ENCODE results near the gene URI1. TPM values are rescaled to one million over a fixed set of nuclear protein-coding genes. Genes with fewer than 3 reads are reported as not detected.

Gene URI1
- total RNA-seq, 6 experiments from 2014 or later: 18.8 to 29.4 (median 22.2) TPM

DNA sequence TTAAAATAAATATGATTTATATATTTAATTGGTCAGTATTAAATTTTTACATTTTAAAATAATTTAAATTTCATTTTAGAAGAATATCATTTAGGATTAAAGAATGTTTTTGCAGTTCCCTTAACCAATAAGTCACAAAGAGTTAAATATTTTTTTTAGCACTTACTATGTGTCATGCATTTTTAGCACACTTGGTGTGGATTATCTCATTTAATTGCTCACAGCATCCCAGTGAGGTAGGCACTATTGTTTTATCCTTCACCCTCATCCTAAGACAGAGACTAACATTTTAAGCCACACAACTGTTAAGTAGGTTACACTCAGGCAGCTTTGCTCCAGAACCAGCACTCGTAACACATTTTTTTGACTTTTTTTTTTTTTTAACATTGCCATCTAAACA is 78.2 kb downstream of the URI1 start:
- 83% methylated on average over 1 of the region's 1 CpG for WGBS (ENCODE audit: insufficient coverage, low coverage, low lambda C conversion rate, missing lambda C conversion rate)
- TF ChIP-seq, protein P1, sequence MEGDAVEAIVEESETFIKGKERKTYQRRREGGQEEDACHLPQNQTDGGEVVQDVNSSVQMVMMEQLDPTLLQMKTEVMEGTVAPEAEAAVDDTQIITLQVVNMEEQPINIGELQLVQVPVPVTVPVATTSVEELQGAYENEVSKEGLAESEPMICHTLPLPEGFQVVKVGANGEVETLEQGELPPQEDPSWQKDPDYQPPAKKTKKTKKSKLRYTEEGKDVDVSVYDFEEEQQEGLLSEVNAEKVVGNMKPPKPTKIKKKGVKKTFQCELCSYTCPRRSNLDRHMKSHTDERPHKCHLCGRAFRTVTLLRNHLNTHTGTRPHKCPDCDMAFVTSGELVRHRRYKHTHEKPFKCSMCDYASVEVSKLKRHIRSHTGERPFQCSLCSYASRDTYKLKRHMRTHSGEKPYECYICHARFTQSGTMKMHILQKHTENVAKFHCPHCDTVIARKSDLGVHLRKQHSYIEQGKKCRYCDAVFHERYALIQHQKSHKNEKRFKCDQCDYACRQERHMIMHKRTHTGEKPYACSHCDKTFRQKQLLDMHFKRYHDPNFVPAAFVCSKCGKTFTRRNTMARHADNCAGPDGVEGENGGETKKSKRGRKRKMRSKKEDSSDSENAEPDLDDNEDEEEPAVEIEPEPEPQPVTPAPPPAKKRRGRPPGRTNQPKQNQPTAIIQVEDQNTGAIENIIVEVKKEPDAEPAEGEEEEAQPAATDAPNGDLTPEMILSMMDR (IDR thresholded peaks at IDR 0.05): no peak
- TF ChIP-seq POLR2A (IDR thresholded peaks at IDR 0.05): no peak
- H3K4me3 ChIP-seq: no peak overlapping the region
- H3K27me3 ChIP-seq: no peaks in the 10 kb centered on the region
- no peak for DNase-seq
- no peak for ATAC-seq
- H3K4me1 ChIP-seq: no peaks in the 10 kb centered on the region
- no peak overlapping the region for H3K27ac ChIP-seq
- peaks cover 0 to under 1% (median 0%) of the 10 kb centered on the region in 4 donors for H3K36me3 ChIP-seq
- intact Hi-C loops (cut with DNase I): no loop called here
- no peaks in the 10 kb centered on the region for H3K9me3 ChIP-seq

DNA sequence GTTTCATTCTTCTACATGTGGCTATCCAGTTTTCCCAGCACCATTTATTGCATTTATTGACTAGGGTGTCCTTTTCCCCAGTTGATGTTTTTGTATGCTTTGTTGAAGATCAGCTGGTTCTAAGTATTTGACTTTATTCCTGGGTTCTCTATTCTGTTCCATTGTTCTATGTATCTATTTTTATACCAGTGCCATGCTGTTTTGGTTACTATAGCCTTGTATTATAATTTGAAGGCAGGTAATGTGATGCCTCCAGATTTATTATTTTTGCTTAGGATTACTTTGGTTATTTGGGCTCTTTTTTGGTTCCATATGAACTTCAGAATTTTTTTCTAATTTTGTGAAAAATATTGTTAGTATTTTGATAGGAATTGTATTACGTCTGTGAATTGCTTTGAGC is 80.6 kb downstream of the URI1 start:
- DNase-seq: no peak

DNA sequence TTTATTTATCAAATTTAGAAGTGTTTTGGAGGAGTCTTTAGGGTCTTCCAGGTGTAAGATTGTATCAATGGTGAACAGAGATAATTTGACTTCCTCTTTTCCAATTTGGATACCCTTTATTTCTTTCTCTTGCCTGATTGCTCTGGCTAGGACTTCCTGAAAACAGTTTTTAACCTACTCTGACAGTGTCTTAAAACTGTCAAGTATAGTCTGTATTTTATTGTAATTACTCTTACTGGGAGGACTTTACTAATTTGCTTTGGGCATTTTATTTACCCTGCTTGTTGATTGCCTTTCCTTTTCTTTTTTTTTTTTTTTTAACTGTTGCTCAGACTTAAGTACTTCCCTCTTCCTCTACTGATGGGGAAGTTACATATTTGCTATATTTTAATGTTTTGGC is 81.3 kb downstream of the URI1 start:
- Histone ChIP-seq H3K27me3 (no peaks in the 10 kb centered on the region), H3K27ac (no peak overlapping the region), H3K4me1 (no peaks in the 10 kb centered on the region), H3K36me3 (no peaks in the 10 kb centered on the region), H3K9me3 (no peaks in the 10 kb centered on the region), H3K4me3 (no peak overlapping the region)
- intact Hi-C loops (cut with DNase I): no loop called here
- DNase-seq (no peak), ATAC-seq (no peak)
- TF ChIP-seq, protein P1 (IDR thresholded peaks at IDR 0.05): no peak
- TF ChIP-seq POLR2A (IDR thresholded peaks at IDR 0.05): no peak

More for the DNA sequence above, 80.6 kb downstream of the URI1 start:
- intact Hi-C loops (cut with DNase I): no loop called here
- Histone ChIP-seq H3K36me3 (no peaks in the 10 kb centered on the region), H3K4me3 (no peak overlapping the region), H3K27ac (no peak overlapping the region), H3K27me3 (no peaks in the 10 kb centered on the region), H3K4me1 (no peaks in the 10 kb centered on the region), H3K9me3 (no peaks in the 10 kb centered on the region)
- WGBS (ENCODE audit: insufficient coverage, low coverage, low lambda C conversion rate, missing lambda C conversion rate): 100% methylated on average over 1 of the region's 1 CpG
- no peak for TF ChIP-seq POLR2A (IDR thresholded peaks at IDR 0.05)
- TF ChIP-seq, protein P1 (IDR thresholded peaks at IDR 0.05): no peak
- ATAC-seq: no peak

DNA sequence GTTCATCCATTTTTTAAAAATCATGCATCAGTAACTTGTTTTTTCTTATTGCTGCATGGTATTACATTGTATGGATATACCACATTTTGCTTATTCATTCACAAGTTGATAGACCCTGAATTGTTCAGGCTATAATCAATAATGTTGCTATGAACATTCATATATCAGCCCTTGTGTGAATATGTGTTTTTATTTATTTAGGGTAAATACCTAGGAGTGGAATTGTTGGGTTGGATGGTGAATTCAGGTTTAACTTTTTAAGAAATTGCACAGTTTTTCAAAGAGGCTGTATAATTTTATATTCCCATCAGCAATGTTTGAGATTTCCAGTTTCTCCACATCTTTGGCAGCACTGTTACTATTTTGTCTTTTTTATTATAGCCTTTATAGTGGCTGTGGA is 82.1 kb downstream of the URI1 start:
- intact Hi-C loops (cut with DNase I): no loop called here
- ATAC-seq (no peak), DNase-seq (no peak)
- no peak overlapping the region for H3K27ac ChIP-seq
- H3K27me3 ChIP-seq: no peaks in the 10 kb centered on the region
- no peaks in the 10 kb centered on the region for H3K36me3 ChIP-seq
- H3K4me3 ChIP-seq: no peak overlapping the region
- H3K9me3 ChIP-seq: no peaks in the 10 kb centered on the region
- TF ChIP-seq, protein P1 (IDR thresholded peaks at IDR 0.05): no peak
- TF ChIP-seq POLR2A (IDR thresholded peaks at IDR 0.05): no peak
- H3K4me1 ChIP-seq: peaks cover 0 to 2% (median 0%) of the 10 kb centered on the region in 4 donors

DNA sequence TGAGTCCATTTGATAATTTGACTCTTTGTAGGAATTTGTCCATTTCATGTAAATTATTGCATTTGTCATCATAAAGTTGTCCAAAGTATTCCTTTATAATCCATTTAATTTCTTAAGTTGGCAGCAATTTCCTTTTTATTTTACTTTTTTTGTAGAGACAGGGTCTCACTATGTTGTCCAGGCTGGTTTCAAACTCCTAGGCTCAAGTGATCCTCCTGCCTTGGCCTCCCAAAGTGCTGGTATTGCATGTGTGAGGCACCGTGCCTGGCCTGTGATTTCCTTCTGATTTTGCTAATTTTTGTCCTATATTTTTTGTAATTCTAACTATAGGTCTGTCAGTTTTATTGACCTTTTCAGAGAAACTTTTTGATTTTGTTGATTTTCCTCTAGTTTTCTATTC is 84.9 kb downstream of the URI1 start:
- no peak overlapping the region for H3K4me3 ChIP-seq
- peaks cover 0 to 10% (median 2%) of the 10 kb centered on the region in 4 donors for H3K4me1 ChIP-seq
- WGBS (ENCODE audit: insufficient coverage, low coverage, low lambda C conversion rate, missing lambda C conversion rate): 100% methylated on average over 1 of the region's 1 CpG
- TF ChIP-seq POLR2A (IDR thresholded peaks at IDR 0.05): no peak
- TF ChIP-seq, protein P1 (IDR thresholded peaks at IDR 0.05): no peak
- no peaks in the 10 kb centered on the region for H3K9me3 ChIP-seq
- no peaks in the 10 kb centered on the region for H3K27me3 ChIP-seq
- no peak overlapping the region for H3K27ac ChIP-seq
- intact Hi-C loops (cut with DNase I): no loop called here
- DNase-seq: no peak
- no peaks in the 10 kb centered on the region for H3K36me3 ChIP-seq
- no peak for ATAC-seq
